ENCODE results near the gene FAM209B.
"Not testable (repeated sequence)": the region's sequence is repeated elsewhere in the genome, so short reads cannot be mapped to it uniquely, and the experiment has no call there.

Gene FAM209B

DNA sequence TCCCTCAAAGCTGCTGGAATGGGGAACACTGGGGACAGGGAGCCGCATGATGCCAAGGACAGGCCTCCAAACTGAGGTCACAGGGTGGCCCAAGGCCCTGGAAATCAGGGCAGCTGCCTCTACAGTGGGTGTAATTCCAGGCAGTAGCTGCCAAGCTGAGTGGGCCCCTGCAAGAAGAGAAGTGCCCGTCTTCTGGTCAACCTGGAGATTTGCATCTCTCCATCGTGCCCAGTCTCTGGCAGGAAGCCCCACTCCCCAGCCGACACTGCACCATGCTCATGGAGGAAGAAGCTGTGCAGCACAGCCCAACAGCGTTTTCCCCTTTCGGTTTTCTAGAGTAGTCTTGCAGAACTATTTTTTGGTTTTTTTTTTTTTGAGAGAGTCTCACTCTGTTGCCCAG is 10.7 kb upstream of the FAM209B start:
- TF ChIP-seq CTCF (IDR thresholded peaks at IDR 0.05; ENCODE audit: low read depth, low read length): no peak
- no peaks in the 10 kb centered on the region for H3K4me1 ChIP-seq
- peaks cover 24% of the 10 kb centered on the region for H3K36me3 ChIP-seq
- no peaks in the 10 kb centered on the region for H3K27me3 ChIP-seq
- no peaks in the 10 kb centered on the region for H3K9me3 ChIP-seq
- H3K4me3 ChIP-seq (ENCODE audit: low read depth, low read length): no peak overlapping the region
- no peak for DNase-seq

DNA sequence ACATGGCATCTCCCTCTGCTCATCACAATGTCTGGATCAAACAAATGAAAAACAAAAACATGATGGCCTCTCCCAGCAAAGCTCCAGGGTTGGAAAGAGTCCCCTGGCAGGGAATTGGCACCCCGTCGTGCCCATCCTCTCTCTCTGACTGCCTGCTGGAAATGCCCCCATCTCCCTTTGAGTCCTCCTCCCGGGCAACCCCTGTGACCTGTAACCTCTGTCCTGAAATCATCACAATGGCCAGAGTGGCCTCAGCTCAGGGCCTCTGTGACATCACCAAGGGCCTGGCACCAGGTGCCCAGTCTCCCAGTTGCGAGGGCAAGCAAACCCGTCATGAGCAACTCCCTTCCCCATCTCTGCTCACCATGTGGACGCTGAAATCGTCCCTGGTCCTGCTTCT is 8.6 kb upstream of the FAM209B start, which contains the start of gene FAM209A:
TSS of gene FAM209A (plus strand) at position 301 of the 400 bp plus-strand sequence. CDS start at position 366, 65 bp downstream.
- not testable (repeated sequence) for H3K4me3 ChIP-seq (ENCODE audit: low read depth, low read length); H3K9me3 ChIP-seq; DNase-seq; H3K36me3 ChIP-seq; H3K4me1 ChIP-seq; H3K27me3 ChIP-seq

GRCh38 chr20:56527521-56527920 is 5.5 kb upstream of the FAM209B start:
- DNase-seq: no peak
- no peaks in the 10 kb centered on the region for H3K4me1 ChIP-seq
- no peaks in the 10 kb centered on the region for H3K27me3 ChIP-seq
- no peaks in the 10 kb centered on the region for H3K36me3 ChIP-seq
- H3K9me3 ChIP-seq: no peaks in the 10 kb centered on the region
- no peak for TF ChIP-seq CTCF (IDR thresholded peaks at IDR 0.05; ENCODE audit: low read depth, low read length)
- H3K4me3 ChIP-seq (ENCODE audit: low read depth, low read length): no peak overlapping the region

- Histone ChIP-seq H3K4me1 (no peaks in the 10 kb centered on the region), H3K36me3 (no peaks in the 10 kb centered on the region), H3K9me3 (no peaks in the 10 kb centered on the region), H3K4me3 (ENCODE audit: low read depth, low read length) (no peak overlapping the region), H3K27me3 (peaks cover 4% of the 10 kb centered on the region; the same call in 1 of the 2 replicates)
- no peak for TF ChIP-seq CTCF (IDR thresholded peaks at IDR 0.05; ENCODE audit: low read depth, low read length)
- no peak for DNase-seq
Observed at GRCh38 chr20:56537997-56538396, 5.0 kb downstream of the FAM209B start.

- no peaks in the 10 kb centered on the region for H3K9me3 ChIP-seq
- H3K27me3 ChIP-seq: peaks cover 4% of the 10 kb centered on the region; the same call in 1 of the 2 replicates
- TF ChIP-seq CTCF (IDR thresholded peaks at IDR 0.05; ENCODE audit: low read depth, low read length): no peak
- no peak overlapping the region for H3K4me3 ChIP-seq (ENCODE audit: low read depth, low read length)
- H3K36me3 ChIP-seq: no peaks in the 10 kb centered on the region
- H3K4me1 ChIP-seq: no peaks in the 10 kb centered on the region
- DNase-seq: no peak
Observed at GRCh38 chr20:56540415-56540814, 7.4 kb downstream of the FAM209B start.

GRCh38 chr20:56542489-56543030 is 9.5 kb downstream of the FAM209B start:
- Histone ChIP-seq H3K36me3 (no peaks in the 10 kb centered on the region), H3K27me3 (peaks cover 4% of the 10 kb centered on the region; the same call in 1 of the 2 replicates), H3K4me3 (ENCODE audit: low read depth, low read length) (no peak overlapping the region), H3K4me1 (no peaks in the 10 kb centered on the region), H3K9me3 (no peaks in the 10 kb centered on the region)
- no peak for DNase-seq
- TF ChIP-seq CTCF (IDR thresholded peaks at IDR 0.05; ENCODE audit: low read depth, low read length): no peak

All from BE2C (cell line).